Measurements from ENCODE around the gene FAM20A.

Gene FAM20A

DNA sequence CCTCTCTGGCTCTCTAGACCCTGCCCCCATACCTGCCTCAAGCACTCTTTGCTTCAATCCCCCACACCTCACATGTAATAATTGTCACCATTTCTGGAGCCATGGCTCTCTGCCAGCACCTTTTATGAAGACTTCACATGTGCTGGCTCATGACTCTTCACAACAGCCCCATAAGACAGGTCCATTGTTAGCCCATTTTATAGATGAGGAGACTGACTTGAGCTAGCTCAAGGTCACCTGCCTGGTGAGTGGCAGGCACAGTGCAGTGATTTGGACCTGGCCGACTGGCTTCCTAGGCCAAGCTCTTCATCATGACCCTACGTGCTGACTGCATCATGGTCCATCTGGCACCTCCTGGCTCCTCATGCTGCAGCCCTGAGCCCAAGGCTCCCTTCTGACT, 25.0 kb downstream of the FAM20A start:
- H3K4me2 ChIP-seq = no peak overlapping the region
- H3K79me2 ChIP-seq (ENCODE audit: insufficient read depth, low read depth) = no peaks in the 10 kb centered on the region
- no peaks in the 10 kb centered on the region for H4K20me1 ChIP-seq (ENCODE audit: insufficient read depth)
- H3K9ac ChIP-seq = no peak overlapping the region
- H3K27me3 ChIP-seq (ENCODE audit: insufficient read depth, low read depth) = no peaks in the 10 kb centered on the region
- no peak for TF ChIP-seq CTCF (conservative IDR thresholded peaks at IDR 0.05; ENCODE audit: low read depth, low read length)
- H3K4me3 ChIP-seq (IDR thresholded peaks at IDR 0.05; ENCODE audit: insufficient read depth, low read depth, low read length) = no peak overlapping the region
- H3K27ac ChIP-seq = no peak overlapping the region
- H3K4me1 ChIP-seq (ENCODE audit: low read depth, poor library complexity, severe bottlenecking) = no peaks in the 10 kb centered on the region
- H2AFZ ChIP-seq (ENCODE audit: low read depth) = no peak overlapping the region
- H3K36me3 ChIP-seq (ENCODE audit: insufficient read depth) = no peaks in the 10 kb centered on the region

GRCh38 chr17:68573338-68573737, 27.8 kb downstream of the FAM20A start:
- Histone ChIP-seq H3K27ac (no peak overlapping the region), H3K79me2 (ENCODE audit: insufficient read depth, low read depth) (no peaks in the 10 kb centered on the region), H3K4me1 (ENCODE audit: low read depth, poor library complexity, severe bottlenecking) (no peaks in the 10 kb centered on the region), H4K20me1 (ENCODE audit: insufficient read depth) (no peaks in the 10 kb centered on the region), H3K36me3 (ENCODE audit: insufficient read depth) (no peaks in the 10 kb centered on the region), H3K9ac (no peak overlapping the region), H3K4me2 (no peak overlapping the region), H2AFZ (ENCODE audit: low read depth) (no peak overlapping the region), H3K4me3 (IDR thresholded peaks at IDR 0.05; ENCODE audit: insufficient read depth, low read depth, low read length) (no peak overlapping the region), H3K27me3 (ENCODE audit: insufficient read depth, low read depth) (no peaks in the 10 kb centered on the region)
- TF ChIP-seq CTCF (conservative IDR thresholded peaks at IDR 0.05; ENCODE audit: low read depth, low read length) = no peak

DNA sequence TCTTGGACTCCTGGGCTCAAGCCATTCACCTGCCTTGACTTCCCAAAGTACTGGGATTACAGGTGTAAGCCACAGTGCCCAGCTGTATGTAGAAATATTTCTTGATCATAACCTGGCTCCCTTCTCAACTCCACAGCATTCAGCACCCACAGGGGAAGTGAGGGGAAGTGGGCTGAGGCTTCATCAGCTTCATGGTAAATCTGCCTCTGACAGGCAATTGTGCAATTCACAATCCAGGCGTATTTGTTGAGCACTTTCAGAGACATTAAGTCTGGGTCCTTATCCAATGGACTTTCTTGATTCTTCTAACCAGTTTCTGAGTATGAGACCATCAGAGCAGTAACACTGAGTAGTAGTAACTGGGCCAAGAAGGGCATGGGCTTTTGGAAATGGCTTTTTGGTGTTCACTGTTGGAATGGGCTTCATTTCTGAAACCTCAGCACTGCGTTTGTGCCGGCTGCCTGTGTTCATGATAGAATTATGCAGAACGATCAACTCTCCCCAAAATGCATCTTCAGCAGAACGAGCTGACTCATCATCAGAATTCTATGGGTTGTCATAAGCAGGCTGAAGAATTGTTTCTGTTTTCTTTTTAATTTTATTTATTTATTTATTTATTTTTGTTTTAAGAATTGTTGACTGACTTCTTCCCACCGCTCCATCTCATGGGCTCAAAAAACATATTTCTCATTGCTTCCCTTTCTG, 28.9 kb downstream of the FAM20A start:
- no peak for TF ChIP-seq CTCF (conservative IDR thresholded peaks at IDR 0.05; ENCODE audit: low read depth, low read length)

GRCh38 chr17:68570526-68570925, 30.6 kb downstream of the FAM20A start:
- H3K4me1 ChIP-seq (ENCODE audit: low read depth, poor library complexity, severe bottlenecking) = no peaks in the 10 kb centered on the region
- H3K79me2 ChIP-seq (ENCODE audit: insufficient read depth, low read depth) = no peaks in the 10 kb centered on the region
- H3K27ac ChIP-seq = no peak overlapping the region
- H3K4me3 ChIP-seq (IDR thresholded peaks at IDR 0.05; ENCODE audit: insufficient read depth, low read depth, low read length) = no peak overlapping the region
- no peak for TF ChIP-seq CTCF (conservative IDR thresholded peaks at IDR 0.05; ENCODE audit: low read depth, low read length)
- no peak overlapping the region for H2AFZ ChIP-seq (ENCODE audit: low read depth)
- no peak overlapping the region for H3K4me2 ChIP-seq
- H3K36me3 ChIP-seq (ENCODE audit: insufficient read depth) = no peaks in the 10 kb centered on the region
- no peak overlapping the region for H3K9ac ChIP-seq
- no peaks in the 10 kb centered on the region for H4K20me1 ChIP-seq (ENCODE audit: insufficient read depth)
- no peaks in the 10 kb centered on the region for H3K27me3 ChIP-seq (ENCODE audit: insufficient read depth, low read depth)

More for the DNA sequence above, 28.9 kb downstream of the FAM20A start:
- H3K79me2 ChIP-seq (ENCODE audit: insufficient read depth, low read depth) = no peaks in the 10 kb centered on the region
- H3K36me3 ChIP-seq (ENCODE audit: insufficient read depth) = no peaks in the 10 kb centered on the region
- H3K9ac ChIP-seq = no peak overlapping the region
- H3K27me3 ChIP-seq (ENCODE audit: insufficient read depth, low read depth) = no peaks in the 10 kb centered on the region
- no peaks in the 10 kb centered on the region for H4K20me1 ChIP-seq (ENCODE audit: insufficient read depth)
- no peak overlapping the region for H3K4me2 ChIP-seq
- H3K4me3 ChIP-seq (IDR thresholded peaks at IDR 0.05; ENCODE audit: insufficient read depth, low read depth, low read length) = no peak overlapping the region
- no peak overlapping the region for H3K27ac ChIP-seq
- H2AFZ ChIP-seq (ENCODE audit: low read depth) = no peak overlapping the region
- no peaks in the 10 kb centered on the region for H3K4me1 ChIP-seq (ENCODE audit: low read depth, poor library complexity, severe bottlenecking)
